Stimulated activated naive CD8-positive, alpha-beta T cell treated with anti-CD3 and anti-CD28 coated beads, Interleukin-15, Interleukin-2, amounts not matched to agents 100 ng/mL and 50 ng/mL, for 24 hours (primary cell): Measurements from ENCODE around the gene SLC38A9.
"Not testable (repeated sequence)": the region's sequence is repeated elsewhere in the genome, so short reads cannot be mapped to it uniquely, and the experiment has no call there.

Experiments
- H3K27ac Mint-ChIP-seq: one replicate; pipeline ENCODE4 v1.8.0; 2021; ENCODE audit warnings: mild to moderate bottlenecking, mixed read lengths
- H3K27me3 Mint-ChIP-seq: one replicate; pipeline ENCODE4 v1.8.0; 2021; ENCODE audit warnings: mixed read lengths
- H3K36me3 Mint-ChIP-seq: one replicate; pipeline ENCODE4 v1.8.0; 2021; ENCODE audit warnings: low read depth, mixed read lengths
- H3K4me1 Mint-ChIP-seq: one replicate; pipeline ENCODE4 v1.8.0; 2021; ENCODE audit warnings: low read depth, mixed read lengths
- H3K4me3 Mint-ChIP-seq: one replicate; pipeline ENCODE4 v1.8.0; 2021; ENCODE audit warnings: mild to moderate bottlenecking, mixed read lengths
- H3K9me3 Mint-ChIP-seq: one replicate; pipeline ENCODE4 v1.8.0; 2021; ENCODE audit warnings: mixed read lengths

SLC38A9 gene

DNA sequence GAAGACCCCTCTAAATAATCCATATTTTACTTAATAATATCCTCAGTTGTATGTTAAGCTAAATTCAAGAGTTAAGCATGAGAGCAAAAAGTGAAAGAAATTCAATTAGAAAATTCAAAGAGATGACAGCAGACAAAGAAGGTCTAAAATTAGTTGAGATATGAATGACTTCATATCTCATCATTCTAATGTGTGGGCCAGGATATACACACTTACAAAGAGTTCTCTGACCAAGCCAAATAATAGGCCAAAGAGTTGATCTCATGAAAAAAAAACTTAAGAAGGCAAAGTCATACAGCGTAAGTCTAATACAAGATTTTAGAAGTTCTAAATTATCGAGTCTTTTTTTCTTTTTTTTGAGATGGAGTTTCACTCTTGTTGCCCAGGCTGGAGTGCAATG is 89.7 kb downstream of the SLC38A9 start:
- no peaks in the 10 kb centered on the region for H3K9me3 Mint-ChIP-seq
- H3K27me3 Mint-ChIP-seq, result no peaks in the 10 kb centered on the region
- peaks cover 13% of the 10 kb centered on the region for H3K36me3 Mint-ChIP-seq

DNA sequence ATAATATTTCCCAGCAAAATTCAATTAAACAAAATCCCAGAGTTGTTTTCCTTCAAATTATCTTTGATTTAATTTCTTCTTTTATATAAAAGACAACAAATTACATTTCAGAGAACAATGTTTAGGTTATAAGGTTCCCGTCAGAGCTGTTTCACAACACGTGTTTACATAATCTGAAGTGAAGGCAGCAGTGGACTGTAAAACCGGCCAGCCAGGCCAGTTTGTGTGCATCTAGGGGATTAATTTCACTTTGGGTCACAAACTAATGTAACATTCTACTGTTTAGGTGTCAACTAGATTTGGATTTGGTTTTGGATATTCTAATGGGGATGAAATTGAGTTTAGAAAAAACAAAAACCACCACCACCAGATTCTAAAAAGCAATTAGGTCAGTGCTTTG is 90.9 kb downstream of the SLC38A9 start:
- Mint-ChIP-seq H3K4me3 (no peak overlapping the region), H3K4me1 (no peaks in the 10 kb centered on the region), H3K27me3 (no peaks in the 10 kb centered on the region), H3K36me3 (peaks cover 9% of the 10 kb centered on the region), H3K9me3 (no peaks in the 10 kb centered on the region), H3K27ac (no peak overlapping the region)

More for the DNA sequence above, 89.7 kb downstream of the SLC38A9 start:
- Mint-ChIP-seq H3K4me1 (no peaks in the 10 kb centered on the region), H3K27ac (no peak overlapping the region), H3K4me3 (no peak overlapping the region)

DNA sequence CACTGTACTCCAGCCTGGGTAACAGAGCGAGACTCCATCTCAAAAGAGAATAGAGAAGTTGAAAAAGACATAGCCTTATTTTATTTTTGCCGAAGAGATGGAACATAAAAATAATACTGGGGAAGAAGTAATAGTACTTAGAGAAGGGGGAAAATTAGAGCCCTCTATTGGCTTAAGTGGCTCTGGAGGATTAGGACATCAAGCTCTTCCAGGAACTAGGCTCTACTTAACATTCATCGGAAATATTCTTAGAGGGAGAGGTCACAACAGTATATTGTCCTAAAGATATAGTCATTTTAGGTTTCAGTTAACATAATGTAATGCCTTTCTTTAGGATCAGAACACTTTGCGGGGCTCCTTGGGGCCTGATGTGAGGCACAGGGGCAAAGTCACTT is 91.4 kb downstream of the SLC38A9 start:
- Mint-ChIP-seq H3K9me3 (no peaks in the 10 kb centered on the region), H3K4me1 (no peaks in the 10 kb centered on the region), H3K27me3 (no peaks in the 10 kb centered on the region), H3K36me3 (peaks cover 6% of the 10 kb centered on the region), H3K4me3 (no peak overlapping the region), H3K27ac (peak overlapping the region; percentile 39)

DNA sequence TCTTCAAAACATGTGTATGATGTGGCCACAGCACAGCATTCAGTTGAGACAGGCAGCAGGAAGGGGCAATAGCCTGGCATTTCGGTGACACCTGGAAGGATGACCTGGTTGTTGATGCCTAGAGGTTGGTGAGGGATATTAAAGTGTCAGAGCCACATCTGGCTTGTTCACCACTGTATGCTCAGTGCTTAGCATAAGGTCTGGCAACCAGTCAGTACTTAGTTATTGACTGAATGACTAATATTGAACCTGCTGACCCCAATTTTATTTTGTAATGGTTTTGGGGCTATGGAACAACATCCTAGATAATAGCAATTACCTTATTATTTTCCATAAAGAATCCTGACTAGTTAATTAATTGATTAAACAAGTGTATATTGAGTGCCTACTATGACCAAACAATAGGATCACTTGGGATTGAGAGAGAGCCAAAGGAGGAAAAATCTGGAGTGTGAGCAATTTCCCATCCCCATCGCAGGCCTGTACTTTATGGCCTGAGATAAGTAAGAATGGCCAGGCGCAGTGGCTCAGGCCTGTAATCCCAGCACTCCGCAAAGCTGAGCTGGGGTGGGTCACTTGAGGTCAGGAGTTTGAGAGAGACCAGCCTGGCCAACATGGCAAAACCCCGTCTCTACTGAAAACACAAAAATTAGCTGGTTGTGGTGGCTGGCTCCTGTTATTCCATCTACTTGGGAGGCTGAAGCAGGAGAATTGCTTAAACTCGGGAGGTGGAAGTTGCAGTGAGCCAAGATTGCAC is 91.9 kb downstream of the SLC38A9 start:
- Mint-ChIP-seq H3K27ac (peak overlapping the region; percentile 39), H3K4me3 (no peak overlapping the region), H3K27me3 (no peaks in the 10 kb centered on the region), H3K36me3 (peaks cover under 1% of the 10 kb centered on the region), H3K4me1 (no peaks in the 10 kb centered on the region), H3K9me3 (no peaks in the 10 kb centered on the region)

DNA sequence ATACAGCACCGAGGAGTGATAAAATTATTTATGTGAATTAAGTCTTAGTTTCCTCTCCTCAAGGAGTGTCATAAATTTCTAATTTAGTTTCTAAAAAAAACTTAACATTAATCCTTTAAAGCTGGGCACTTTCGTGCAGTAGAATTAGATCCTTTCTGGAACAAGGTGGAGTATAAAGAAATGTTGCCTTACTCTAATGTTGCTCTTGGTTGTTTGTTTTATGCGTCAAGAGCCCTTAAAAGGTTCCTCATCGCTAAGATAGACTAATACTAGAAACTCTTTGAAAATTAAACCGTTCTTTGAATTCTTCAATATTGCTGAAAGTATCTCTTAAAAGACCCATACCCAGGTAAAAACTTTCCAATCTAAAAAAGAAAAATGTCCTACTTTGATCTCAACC is 93.8 kb downstream of the SLC38A9 start:
- no peaks in the 10 kb centered on the region for H3K27me3 Mint-ChIP-seq
- no peak overlapping the region for H3K27ac Mint-ChIP-seq
- no peaks in the 10 kb centered on the region for H3K4me1 Mint-ChIP-seq
- H3K4me3 Mint-ChIP-seq, result no peak overlapping the region
- H3K36me3 Mint-ChIP-seq, result no peaks in the 10 kb centered on the region
- H3K9me3 Mint-ChIP-seq, result no peaks in the 10 kb centered on the region

DNA sequence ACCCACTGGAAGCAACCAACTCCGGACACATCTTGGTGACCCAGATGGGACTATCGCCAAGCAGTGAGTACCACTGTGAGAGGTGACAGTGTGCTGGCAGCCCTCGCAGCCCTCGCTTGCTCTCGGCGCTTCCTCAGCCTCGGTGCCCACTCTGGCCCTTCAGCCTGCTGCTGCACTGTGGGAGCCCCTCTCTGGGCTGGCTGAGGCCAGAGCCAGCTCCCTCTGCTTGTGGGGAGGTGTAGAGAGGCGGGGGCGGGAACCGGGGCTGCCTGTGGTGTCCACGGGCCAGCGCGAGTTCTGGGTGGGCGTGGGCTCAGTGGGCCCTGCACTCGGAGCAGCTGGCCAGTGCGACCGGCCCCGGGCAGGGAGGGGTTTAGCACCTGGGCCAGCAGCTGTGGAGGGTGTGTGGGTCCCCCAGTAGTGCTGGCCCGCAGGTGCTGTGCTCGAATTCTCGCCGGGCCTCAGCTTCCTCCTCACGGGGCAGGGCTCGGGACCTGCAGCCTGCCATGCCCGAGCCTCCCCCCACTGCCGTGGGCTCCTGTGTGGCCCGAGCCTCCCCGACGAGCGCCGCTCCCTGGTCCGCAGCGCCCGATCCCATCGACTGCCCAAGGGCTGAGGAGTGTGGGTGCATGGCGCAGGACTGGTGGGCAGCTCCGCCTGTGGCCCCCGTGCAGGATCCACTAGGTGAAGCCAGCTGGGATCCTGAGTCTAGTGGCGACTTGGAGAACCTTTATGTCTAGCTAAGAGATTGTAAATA is 98.8 kb downstream of the SLC38A9 start:
- Mint-ChIP-seq H3K4me3 (no peak overlapping the region), H3K4me1 (peaks cover 13% of the 10 kb centered on the region), H3K27me3 (no peaks in the 10 kb centered on the region), H3K9me3 (no peaks in the 10 kb centered on the region), H3K36me3 (no peaks in the 10 kb centered on the region), H3K27ac (no peak overlapping the region)

DNA sequence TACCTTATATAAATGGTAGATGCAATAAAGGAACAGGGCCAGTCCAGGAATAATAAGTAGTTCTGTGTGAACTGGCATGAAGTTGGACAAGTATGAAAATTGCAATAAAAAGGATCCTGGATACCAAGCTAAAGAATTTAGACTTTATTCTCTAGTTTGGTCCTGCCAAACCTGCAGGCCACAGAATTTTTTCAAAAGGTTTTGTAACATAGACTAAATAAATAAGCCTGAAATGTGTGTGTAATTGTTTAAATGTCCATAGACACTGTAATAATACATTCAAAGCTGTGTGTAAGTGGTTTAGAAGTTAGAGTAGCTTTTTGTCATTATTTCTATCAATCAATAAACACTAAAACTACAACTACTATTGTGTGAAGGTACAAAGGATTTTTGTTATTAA is 101.6 kb downstream of the SLC38A9 start:
- H3K36me3 Mint-ChIP-seq, result no peaks in the 10 kb centered on the region
- H3K4me3 Mint-ChIP-seq, result no peak overlapping the region
- H3K4me1 Mint-ChIP-seq, result peaks cover 13% of the 10 kb centered on the region
- no peaks in the 10 kb centered on the region for H3K27me3 Mint-ChIP-seq
- H3K27ac Mint-ChIP-seq, result no peak overlapping the region
- H3K9me3 Mint-ChIP-seq, result no peaks in the 10 kb centered on the region

DNA sequence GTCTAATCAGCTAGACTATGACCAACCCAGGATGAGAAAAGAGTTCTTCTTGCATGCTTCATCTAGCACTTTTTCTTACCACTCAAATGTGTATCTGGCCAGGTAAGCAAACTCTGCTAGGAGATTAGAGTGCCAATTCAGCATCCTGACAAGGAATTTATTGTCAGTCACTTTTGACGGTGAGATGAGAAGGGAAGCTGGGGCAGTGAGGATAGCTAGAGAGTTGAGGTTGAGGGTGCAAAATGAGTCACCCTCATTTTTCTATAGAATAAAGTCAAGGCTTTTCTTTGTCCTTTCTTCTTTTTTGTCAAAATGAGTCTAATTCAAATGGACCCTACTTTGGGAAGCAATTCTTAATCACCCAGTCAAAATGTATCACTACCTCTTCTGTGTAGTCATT is 102.7 kb downstream of the SLC38A9 start:
- no peaks in the 10 kb centered on the region for H3K27me3 Mint-ChIP-seq
- H3K36me3 Mint-ChIP-seq, result no peaks in the 10 kb centered on the region
- peaks cover 13% of the 10 kb centered on the region for H3K4me1 Mint-ChIP-seq
- H3K27ac Mint-ChIP-seq, result peak overlapping the region; percentile 6
- H3K4me3 Mint-ChIP-seq, result no peak overlapping the region
- H3K9me3 Mint-ChIP-seq, result no peaks in the 10 kb centered on the region

DNA sequence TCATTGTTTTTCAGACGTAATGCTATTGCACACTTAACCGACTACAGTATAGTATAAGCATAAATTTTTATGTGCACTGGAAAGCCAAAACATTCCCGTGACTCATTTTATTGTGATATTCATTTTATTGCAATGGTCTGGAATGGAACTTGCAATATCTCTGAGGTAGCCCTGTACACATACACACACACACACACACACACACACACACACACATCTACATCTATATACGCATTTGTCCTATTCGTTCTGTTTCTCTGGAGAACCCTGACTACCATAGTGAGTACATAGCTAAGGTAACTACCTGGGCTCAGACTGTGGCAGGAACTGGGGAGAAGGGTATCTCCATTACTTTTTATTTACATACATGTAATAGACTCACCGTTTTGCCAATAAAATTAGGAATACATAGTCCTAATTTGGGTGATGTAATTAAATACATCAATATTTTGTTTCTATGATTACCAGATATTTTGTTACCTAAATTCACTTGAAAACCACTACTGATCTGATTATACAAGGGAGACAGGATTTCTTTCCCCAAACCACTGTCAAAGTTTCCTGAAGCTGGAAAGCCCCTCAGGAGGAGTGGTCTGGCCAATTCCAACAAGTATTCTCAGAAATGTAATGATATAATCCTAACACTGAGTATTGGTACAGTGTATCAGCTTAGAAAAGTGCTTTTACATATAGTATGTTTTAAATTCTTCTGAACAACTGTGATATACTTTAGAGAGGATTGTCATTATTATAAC is 103.4 kb downstream of the SLC38A9 start:
- Mint-ChIP-seq H3K36me3 (no peaks in the 10 kb centered on the region), H3K27ac (no peak overlapping the region), H3K27me3 (no peaks in the 10 kb centered on the region)

DNA sequence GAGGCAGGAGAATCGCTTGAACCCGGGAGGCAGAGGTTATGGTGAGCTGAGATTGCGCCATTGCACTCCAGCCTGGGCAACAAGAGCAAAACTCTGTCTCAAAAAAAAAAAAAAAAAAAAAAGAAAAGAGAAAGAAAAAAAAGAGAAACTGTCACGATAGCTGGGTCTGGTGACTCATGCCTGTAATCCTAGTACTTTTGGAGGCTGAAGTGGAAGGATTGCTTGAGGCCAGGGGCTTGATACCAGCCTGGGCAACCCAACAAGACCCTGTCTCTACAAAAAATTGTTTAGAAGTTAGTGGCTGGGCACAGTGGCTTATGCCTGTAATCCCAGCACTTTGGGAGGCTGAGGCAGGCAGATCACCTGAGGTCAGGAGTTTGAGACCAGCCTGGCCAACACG is 104.8 kb downstream of the SLC38A9 start:
- not testable (repeated sequence) for H3K9me3 Mint-ChIP-seq, H3K36me3 Mint-ChIP-seq

More for the DNA sequence above, 103.4 kb downstream of the SLC38A9 start:
- H3K4me1 Mint-ChIP-seq, result peaks cover 13% of the 10 kb centered on the region
- no peaks in the 10 kb centered on the region for H3K9me3 Mint-ChIP-seq
- H3K4me3 Mint-ChIP-seq, result no peak overlapping the region

DNA sequence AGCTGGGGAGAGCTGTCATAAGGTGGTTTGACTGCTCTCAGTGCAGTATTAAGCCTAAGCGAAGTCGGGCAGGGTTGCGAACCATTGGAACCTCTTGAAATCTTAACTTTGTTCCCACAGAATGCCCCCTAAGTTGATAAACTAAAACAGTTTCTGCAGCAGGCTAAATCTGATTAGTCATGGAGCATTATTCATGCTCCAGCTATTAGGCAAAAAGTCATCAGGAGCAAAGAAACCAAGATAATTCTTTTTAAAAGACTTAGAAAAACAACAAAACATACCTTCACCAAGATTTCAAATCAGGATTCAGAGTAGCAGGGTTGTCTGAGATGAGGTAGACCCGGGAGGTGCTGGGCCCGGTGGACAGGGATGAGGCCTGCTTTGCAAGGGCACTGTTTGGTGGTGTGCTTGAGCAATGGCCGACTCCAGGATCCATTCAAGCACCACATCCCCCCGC is 107.5 kb downstream of the SLC38A9 start:
- no peak overlapping the region for H3K27ac Mint-ChIP-seq
- peaks cover 47% of the 10 kb centered on the region for H3K4me1 Mint-ChIP-seq
- H3K9me3 Mint-ChIP-seq, result no peaks in the 10 kb centered on the region
- H3K36me3 Mint-ChIP-seq, result no peaks in the 10 kb centered on the region
- H3K27me3 Mint-ChIP-seq, result no peaks in the 10 kb centered on the region
- no peak overlapping the region for H3K4me3 Mint-ChIP-seq

More for the DNA sequence above, 104.8 kb downstream of the SLC38A9 start:
- peaks cover 24% of the 10 kb centered on the region for H3K4me1 Mint-ChIP-seq
- not testable (repeated sequence) for H3K4me3 Mint-ChIP-seq, H3K27ac Mint-ChIP-seq, H3K27me3 Mint-ChIP-seq

DNA sequence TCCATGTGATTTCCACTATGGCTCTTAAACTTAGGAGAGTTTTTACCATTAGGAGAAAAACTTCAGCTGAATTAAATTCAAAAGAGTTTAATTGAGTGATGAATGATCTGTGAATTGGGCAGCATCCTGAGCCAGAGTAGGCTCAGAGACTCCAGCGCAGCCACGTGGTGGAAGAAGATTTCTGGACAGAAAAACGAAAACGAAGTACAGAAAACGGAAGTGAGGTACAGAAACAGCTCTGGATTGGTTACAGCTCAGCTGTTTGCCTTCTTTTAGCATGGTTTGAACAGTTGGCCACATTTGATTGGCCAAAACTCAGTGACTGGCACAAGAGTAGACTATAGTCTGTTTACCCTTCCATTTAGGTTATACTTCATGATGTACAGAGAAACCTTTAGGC is 108.2 kb downstream of the SLC38A9 start:
- H3K9me3 Mint-ChIP-seq, result no peaks in the 10 kb centered on the region
- H3K27ac Mint-ChIP-seq, result no peak overlapping the region
- H3K27me3 Mint-ChIP-seq, result no peaks in the 10 kb centered on the region

DNA sequence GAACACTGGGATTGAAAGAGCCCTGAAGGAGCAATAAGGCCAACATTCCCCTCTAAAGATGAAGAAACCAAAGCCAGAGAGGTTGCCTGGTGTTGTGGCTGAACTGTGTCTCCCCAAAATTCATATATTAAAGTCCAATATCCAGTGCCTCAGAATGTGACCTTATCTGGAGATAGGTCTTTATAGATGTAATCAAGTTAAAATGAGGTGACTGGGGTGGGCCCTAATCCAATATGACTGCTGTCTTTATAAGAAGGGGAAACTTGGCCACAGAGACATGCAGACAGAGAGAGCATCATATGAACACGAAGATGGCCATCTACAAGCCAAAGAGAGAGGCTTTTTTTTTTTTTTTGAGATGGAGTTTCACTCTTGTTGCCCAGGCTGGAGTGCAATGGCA is 110.5 kb downstream of the SLC38A9 start:
- no peaks in the 10 kb centered on the region for H3K27me3 Mint-ChIP-seq
- peaks cover 58% of the 10 kb centered on the region for H3K4me1 Mint-ChIP-seq
- H3K36me3 Mint-ChIP-seq, result no peaks in the 10 kb centered on the region
- no peaks in the 10 kb centered on the region for H3K9me3 Mint-ChIP-seq
- peak overlapping the region; percentile 79 for H3K27ac Mint-ChIP-seq
- H3K4me3 Mint-ChIP-seq, result no peak overlapping the region

More for the DNA sequence above, 108.2 kb downstream of the SLC38A9 start:
- H3K36me3 Mint-ChIP-seq, result no peaks in the 10 kb centered on the region
- H3K4me1 Mint-ChIP-seq, result peaks cover 45% of the 10 kb centered on the region
- no peak overlapping the region for H3K4me3 Mint-ChIP-seq

DNA sequence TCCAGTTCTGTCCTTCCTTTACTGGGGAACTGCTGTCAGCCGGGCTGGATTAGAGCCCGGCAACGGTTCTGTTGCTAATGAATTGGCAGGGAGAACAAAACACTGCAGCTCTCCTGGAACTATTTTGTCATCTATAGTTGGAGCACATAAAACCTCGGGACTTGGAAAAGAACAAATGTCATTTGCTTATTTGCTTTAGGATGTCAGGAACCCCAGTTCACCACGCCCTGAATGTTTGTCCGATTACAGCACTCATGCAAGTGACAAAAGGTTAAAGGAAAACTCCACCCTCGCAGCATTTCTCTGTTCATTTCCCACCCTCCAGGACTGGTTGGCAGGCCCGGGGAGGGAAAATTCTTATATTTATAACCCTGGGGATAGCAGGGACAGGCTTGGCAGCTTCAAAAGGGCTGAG is 110.9 kb downstream of the SLC38A9 start:
- peak overlapping the region; percentile 79 for H3K27ac Mint-ChIP-seq
- H3K4me3 Mint-ChIP-seq, result peak overlapping the region; percentile 53
- no peaks in the 10 kb centered on the region for H3K36me3 Mint-ChIP-seq

More for the DNA sequence above, 110.9 kb downstream of the SLC38A9 start:
- Mint-ChIP-seq H3K9me3 (no peaks in the 10 kb centered on the region), H3K4me1 (peaks cover 60% of the 10 kb centered on the region), H3K27me3 (no peaks in the 10 kb centered on the region)
